Calu3 (cell line): ENCODE results near the gene SSUH2. TPM values are rescaled to one million over a fixed set of nuclear protein-coding genes. Genes with fewer than 3 reads are reported as not detected.

Experiments
- BruUV-seq: library from RNA; stranded (reverse); fragments of 400-500 nt; replicated peaks from 2 replicates; lab custom pipeline; 2021; lab: Mats Ljungman, UMichigan
- CTCF ChIA-PET: fragments of 300-600 bp; sonication (Branson Sonifier 250); formaldehyde crosslinking; loops from one replicate; lab custom pipeline; 2022; ENCODE audit warnings: antibody characterized with exemption; lab: Charles Lee
- DNase-seq: peaks from one replicate; pipeline ENCODE4 v3.0.0; 2022
- H3K27ac Mint-ChIP-seq: one replicate; pipeline ENCODE4 v1.8.0; 2022; ENCODE audit warnings: mixed read lengths; ENCODE audit not compliant: unreplicated experiment
- H3K27me3 Mint-ChIP-seq: one replicate; pipeline ENCODE4 v1.8.0; 2022; ENCODE audit warnings: mixed read lengths; ENCODE audit not compliant: unreplicated experiment
- H3K36me3 Mint-ChIP-seq: one replicate; pipeline ENCODE4 v1.8.0; 2022; ENCODE audit warnings: mild to moderate bottlenecking, moderate library complexity, mixed read lengths; ENCODE audit not compliant: insufficient read depth, unreplicated experiment
- H3K4me1 Mint-ChIP-seq: one replicate; pipeline ENCODE4 v1.8.0; 2022; ENCODE audit warnings: mild to moderate bottlenecking, low read depth, mixed read lengths; ENCODE audit not compliant: unreplicated experiment
- H3K4me3 Mint-ChIP-seq: one replicate; pipeline ENCODE4 v1.8.0; 2022; ENCODE audit warnings: mild to moderate bottlenecking, low read depth, moderate library complexity, mixed read lengths; ENCODE audit not compliant: unreplicated experiment
- H3K9me3 Mint-ChIP-seq: one replicate; pipeline ENCODE4 v1.8.0; 2022; ENCODE audit warnings: low read depth, mixed read lengths; ENCODE audit not compliant: unreplicated experiment
- intact Hi-C: fragments of 100-400 bp; cut with micrococcal nuclease; formaldehyde crosslinking; loops from one replicate; pipeline ENCODE4 v1.10.0; 2022; ENCODE audit not compliant: unreplicated experiment
- total RNA-seq: library from RNA; stranded (reverse); gene quantifications from 2 replicates; pipeline ENCODE4 v1.2.3, GENCODE V29; 2022
- TF ChIP-seq, protein P1 (sequence below): fragments of 200-600 bp; IDR thresholded peaks from one replicate; pipeline ENCODE4 v1.8.0; 2022; ENCODE audit warnings: antibody characterized with exemption; ENCODE audit not compliant: unreplicated experiment

Gene SSUH2
- total RNA-seq, 1 experiment from 2014 or later: not detected

DNA sequence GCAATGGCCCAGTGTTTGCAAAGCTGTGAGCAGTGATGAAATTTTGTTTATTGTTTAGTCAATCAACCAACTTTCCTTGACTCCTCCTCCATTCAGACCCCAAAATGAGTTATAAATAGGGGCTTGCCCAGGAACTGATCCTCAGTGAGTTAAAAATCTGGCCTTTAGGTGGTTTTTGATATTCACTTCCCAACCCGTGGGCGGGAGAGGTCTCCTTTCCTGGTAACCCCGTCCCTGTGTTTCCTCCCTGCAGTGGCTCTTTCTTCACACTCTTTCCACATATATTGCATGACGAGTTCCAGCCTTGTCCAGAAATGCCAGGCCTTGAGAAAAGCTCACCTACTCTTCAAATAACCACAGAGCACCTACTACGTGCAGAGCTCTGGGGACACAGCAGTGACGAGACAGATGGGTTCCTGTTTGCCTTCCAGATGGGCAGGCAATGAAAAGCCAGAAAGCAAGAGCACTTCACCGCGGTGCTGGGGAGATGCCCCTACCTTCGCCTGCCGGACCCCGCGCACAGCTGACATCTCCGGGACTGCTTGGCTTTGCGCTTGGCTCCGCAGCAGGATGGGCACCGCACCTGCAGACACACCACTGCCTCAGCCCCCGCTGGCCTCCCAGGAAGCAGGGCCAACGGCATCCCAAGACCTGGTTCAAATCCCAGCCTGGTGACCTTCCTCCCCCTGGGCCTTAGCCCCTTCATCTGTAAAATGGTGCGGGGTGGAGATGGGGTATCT, 17.2 kb downstream of the SSUH2 start:
- intact Hi-C loops: no loop called here
- H3K27me3 Mint-ChIP-seq: no peaks in the 10 kb centered on the region
- H3K9me3 Mint-ChIP-seq: no peaks in the 10 kb centered on the region
- H3K27ac Mint-ChIP-seq: no peak overlapping the region
- H3K4me1 Mint-ChIP-seq: peaks cover 43% of the 10 kb centered on the region
- no peak overlapping the region for H3K4me3 Mint-ChIP-seq
- DNase-seq: no peak
- TF ChIP-seq, protein P1, sequence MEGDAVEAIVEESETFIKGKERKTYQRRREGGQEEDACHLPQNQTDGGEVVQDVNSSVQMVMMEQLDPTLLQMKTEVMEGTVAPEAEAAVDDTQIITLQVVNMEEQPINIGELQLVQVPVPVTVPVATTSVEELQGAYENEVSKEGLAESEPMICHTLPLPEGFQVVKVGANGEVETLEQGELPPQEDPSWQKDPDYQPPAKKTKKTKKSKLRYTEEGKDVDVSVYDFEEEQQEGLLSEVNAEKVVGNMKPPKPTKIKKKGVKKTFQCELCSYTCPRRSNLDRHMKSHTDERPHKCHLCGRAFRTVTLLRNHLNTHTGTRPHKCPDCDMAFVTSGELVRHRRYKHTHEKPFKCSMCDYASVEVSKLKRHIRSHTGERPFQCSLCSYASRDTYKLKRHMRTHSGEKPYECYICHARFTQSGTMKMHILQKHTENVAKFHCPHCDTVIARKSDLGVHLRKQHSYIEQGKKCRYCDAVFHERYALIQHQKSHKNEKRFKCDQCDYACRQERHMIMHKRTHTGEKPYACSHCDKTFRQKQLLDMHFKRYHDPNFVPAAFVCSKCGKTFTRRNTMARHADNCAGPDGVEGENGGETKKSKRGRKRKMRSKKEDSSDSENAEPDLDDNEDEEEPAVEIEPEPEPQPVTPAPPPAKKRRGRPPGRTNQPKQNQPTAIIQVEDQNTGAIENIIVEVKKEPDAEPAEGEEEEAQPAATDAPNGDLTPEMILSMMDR: no peak
- H3K36me3 Mint-ChIP-seq: peaks cover 9% of the 10 kb centered on the region
- CTCF ChIA-PET: no interaction called here
- no TSS peak for BruUV-seq

DNA sequence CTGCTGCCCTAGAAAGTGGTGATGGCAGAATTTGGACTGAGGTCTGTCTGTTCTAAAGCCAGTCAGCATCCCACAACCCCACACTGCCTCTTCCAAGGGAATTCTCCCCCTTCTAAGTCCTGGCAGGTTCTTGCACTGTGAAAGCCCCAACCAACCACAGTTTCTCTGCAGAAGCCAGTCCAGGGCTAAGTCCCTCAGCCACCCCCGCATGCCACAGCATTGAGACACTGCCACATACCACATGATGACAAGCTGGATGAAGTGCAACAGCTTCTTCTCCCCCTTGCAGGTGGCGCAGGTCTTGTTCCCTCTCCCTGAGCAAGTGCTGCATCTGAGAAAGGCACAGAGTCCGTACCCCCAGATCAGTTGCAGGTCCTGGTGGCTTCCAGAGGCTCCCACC, 18.6 kb downstream of the SSUH2 start:
- Mint-ChIP-seq H3K27me3 (no peaks in the 10 kb centered on the region), H3K4me3 (no peak overlapping the region), H3K4me1 (peaks cover 29% of the 10 kb centered on the region), H3K36me3 (peaks cover 9% of the 10 kb centered on the region), H3K9me3 (no peaks in the 10 kb centered on the region), H3K27ac (no peak overlapping the region)
- intact Hi-C loops: no loop called here
- DNase-seq: no peak
- TF ChIP-seq, protein P1: no peak
- no TSS peak for BruUV-seq
- CTCF ChIA-PET: interaction anchor here (1.1 to 1.3 kb wide), 2 partner anchors 20 to 37 kb away, joined by 3 to 4 read pairs; no protein-coding TSS in a partner anchor

DNA sequence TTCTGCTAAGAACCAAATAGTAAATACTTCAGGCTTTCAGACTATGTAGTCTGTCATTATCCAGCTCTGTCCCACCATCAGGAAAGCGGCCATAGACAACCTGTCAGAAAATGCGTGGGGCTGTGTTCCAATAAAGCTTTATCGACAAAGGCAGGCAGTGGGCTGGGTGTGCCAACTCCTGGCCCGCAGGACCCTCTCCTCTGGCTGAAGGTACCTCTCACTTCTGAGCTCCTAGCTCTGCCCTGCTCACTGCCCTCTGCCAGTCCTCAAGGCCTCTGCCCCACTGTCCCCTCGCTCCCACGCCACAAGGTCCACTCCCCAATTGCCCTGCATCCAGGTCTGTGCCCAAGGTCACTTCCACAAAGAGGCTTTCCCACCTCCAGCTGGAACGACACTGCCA, 20.0 kb downstream of the SSUH2 start:
- BruUV-seq: no TSS peak
- intact Hi-C loops: loop anchor here (5.0 kb wide), 1 partner anchor 122 kb away; the partner anchor contains the start of gene LMCD1
- no peak overlapping the region for H3K4me3 Mint-ChIP-seq
- TF ChIP-seq, protein P1: no peak
- peaks cover 10% of the 10 kb centered on the region for H3K36me3 Mint-ChIP-seq
- no peak overlapping the region for H3K27ac Mint-ChIP-seq
- DNase-seq: no peak
- CTCF ChIA-PET: interaction anchor here (1.1 to 1.3 kb wide), 2 partner anchors 21 to 207 kb away, joined by 4 to 11 read pairs; no protein-coding TSS in a partner anchor
- H3K27me3 Mint-ChIP-seq: no peaks in the 10 kb centered on the region
- H3K4me1 Mint-ChIP-seq: peaks cover 25% of the 10 kb centered on the region
- no peaks in the 10 kb centered on the region for H3K9me3 Mint-ChIP-seq

DNA sequence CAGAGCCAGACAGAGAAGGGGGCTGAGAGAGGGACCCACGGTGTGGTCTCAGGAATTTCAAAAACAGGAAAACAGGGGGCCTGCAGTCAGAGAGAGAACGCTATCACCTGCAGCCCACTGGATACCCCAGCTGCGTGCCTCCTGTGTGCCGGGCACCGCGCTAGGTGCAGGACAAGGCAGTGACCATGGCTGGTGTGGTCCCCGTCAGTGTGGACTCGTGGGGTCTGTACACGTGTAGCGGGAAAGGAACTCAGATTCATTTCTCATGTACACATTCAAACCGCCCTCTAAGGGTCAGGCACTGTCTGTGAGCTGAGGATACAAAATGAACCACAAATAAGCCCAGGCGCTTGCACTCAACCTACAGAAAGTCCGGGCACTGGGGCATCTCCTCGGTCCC, 20.9 kb downstream of the SSUH2 start:
- intact Hi-C loops: loop anchor here (1.0 to 5.0 kb wide), 3 partner anchors 121 to 299 kb away; partner anchors contain the start of gene LMCD1
- H3K4me1 Mint-ChIP-seq: peaks cover 25% of the 10 kb centered on the region

More for the DNA sequence above, 20.9 kb downstream of the SSUH2 start:
- H3K4me3 Mint-ChIP-seq: no peak overlapping the region
- H3K27me3 Mint-ChIP-seq: no peaks in the 10 kb centered on the region
- no peak overlapping the region for H3K27ac Mint-ChIP-seq
- no peak for DNase-seq
- TF ChIP-seq, protein P1: no peak
- peaks cover 12% of the 10 kb centered on the region for H3K36me3 Mint-ChIP-seq
- CTCF ChIA-PET: no interaction called here
- no peaks in the 10 kb centered on the region for H3K9me3 Mint-ChIP-seq
- BruUV-seq: no TSS peak
